Dedifferentiated amniotic fluid mesenchymal stem cell (primary cell): ENCODE measurements around the gene MBD2.
A peak's percentile ranks its signal among the peaks of the same experiment; 100 is the strongest.
"Not testable (repeated sequence)": the region's sequence is repeated elsewhere in the genome, so short reads cannot be mapped to it uniquely, and the experiment has no call there.

Experiments
- DNase-seq: peaks from one replicate; pipeline ENCODE4 v3.0.0-alpha.2; 2016; ENCODE audit errors: extremely low spot score

Gene MBD2

DNA sequence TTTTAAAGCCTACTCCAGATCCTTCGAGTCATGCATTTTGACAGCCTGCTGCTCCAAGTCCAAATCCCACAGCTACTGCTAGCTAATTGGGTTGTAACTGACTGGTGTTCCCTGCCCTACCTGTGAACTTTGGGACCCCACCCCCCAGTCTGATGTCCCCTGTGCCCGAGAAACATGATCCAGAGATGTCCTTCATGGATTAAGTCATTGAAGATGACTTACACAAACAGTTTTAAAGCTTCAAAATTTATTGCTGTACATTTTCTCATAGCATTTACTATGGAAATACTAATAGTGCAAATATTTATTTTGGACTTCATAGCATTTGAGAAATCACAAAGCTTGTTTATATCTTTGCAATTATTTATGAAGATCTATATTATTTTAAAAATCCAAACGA lies 73.1 kb downstream of the MBD2 start:
- no peak for DNase-seq

GRCh38 chr18:54150226-54150625 lies 74.2 kb downstream of the MBD2 start:
- DNase-seq = no peak

DNA sequence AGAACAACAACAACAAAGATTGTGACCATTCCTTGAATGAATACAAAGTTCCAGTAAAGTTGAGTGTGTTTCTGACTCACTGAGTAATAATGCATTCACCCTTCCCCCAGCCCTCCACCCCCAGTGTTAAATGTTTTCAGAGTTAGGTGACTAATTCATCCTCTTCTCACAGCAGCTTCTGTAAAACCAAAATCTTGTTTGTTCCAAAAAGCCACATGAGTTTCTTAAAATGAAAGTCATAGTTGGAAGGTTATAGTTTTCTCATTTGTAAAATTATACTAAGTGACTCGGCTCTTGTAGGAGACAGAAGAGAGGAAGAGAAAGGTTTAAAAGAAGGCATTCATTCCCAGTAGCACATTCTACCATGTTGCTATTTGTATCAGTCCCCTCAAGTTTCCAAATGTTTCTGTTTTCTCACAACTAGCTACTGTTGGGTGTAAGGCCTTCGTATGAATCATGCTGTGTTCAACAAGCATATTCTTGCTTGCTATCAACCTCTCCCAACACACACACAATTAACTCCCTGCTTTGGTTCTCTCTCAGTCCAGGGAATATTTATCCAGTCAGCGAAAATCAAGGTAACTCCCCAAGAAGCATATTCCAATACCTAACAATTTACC lies 75.3 kb downstream of the MBD2 start:
- DNase-seq = peak; percentile 82

GRCh38 chr18:54148678-54149077 lies 75.8 kb downstream of the MBD2 start:
- DNase-seq = no peak

GRCh38 chr18:54148151-54148550 lies 76.3 kb downstream of the MBD2 start:
- DNase-seq = no peak

DNA sequence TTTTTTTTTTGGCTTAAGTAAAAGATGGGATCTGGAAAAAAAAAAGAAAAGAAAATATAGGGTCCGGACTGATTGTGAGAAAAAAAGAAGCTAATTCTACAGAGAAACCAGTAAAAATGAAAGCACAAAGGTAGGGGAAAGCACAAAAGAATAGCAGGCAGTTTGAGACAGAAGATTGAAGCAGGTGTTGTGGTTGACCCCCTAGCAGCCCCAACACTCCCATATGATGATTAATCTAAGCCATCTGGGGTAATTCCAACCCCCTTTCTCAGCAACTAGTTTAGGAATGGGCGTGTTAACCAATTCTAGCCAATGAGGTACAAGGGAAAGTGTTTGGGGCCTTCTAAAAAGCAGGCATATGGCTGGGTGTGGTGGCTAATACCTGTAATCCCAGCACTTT lies 77.0 kb downstream of the MBD2 start:
- no peak for DNase-seq

DNA sequence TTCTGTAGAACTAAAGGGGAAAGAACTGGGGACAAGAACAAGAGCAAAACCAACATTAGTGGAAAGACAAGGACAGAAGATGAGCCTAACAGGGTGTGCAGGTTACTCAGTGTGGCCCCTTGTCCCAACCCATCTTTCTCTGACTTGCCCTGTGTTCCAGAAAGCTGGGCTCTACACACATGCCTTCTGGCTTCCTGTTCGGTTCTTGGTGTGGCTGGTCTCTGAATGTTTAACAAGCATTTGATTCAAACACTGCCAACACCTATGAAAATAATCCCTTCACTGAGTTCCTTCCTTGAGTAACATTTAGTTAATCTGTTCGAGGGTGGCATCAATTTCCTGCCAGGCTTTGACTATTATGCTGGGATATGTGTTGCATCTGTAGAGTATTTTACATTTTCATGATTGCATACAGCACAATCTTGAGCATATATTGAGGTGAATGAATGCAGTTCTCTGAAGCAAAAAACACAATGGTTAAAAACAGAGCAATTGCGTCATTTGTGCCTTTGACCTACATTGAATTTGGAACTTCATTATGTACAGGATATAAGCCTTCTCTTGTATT lies 83.3 kb downstream of the MBD2 start:
- DNase-seq = no peak

DNA sequence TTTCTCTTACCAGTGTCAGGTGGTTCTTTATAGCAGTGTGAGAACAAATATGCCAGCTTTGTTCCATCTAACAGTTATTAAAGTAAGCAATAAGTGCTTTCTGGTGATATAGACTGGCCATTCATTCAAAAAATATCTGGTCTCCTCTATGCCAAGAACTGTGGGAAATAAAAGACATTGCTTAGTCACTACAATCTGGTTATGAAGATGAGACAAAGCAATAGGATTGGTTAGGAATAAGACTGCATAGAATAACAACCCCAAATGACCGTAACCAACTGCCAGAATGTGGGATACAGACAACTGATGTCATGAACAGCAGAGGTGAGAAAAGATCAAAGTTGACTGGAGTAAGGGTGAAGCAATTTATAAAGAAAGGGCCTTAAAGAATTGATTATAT lies 83.8 kb downstream of the MBD2 start:
- DNase-seq = no peak

DNA sequence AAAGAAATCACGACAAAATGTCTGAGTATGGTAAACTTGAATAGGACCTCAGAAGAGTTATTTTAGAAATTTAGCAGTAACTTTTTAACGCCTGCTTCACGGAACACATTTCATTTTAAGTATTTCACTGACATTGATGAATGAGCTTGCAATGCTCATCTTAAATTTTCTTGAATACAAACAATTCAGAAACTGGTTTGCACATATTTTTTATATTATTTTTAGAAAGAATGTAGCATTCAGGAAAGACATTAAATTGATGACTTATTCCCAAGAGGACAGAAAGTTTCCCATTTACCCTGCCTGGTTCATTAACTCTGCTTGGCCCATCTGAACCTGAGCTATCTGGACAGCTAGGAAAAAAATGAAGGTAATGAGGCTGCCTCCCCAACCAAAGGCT lies 89.3 kb downstream of the MBD2 start:
- no peak for DNase-seq

DNA sequence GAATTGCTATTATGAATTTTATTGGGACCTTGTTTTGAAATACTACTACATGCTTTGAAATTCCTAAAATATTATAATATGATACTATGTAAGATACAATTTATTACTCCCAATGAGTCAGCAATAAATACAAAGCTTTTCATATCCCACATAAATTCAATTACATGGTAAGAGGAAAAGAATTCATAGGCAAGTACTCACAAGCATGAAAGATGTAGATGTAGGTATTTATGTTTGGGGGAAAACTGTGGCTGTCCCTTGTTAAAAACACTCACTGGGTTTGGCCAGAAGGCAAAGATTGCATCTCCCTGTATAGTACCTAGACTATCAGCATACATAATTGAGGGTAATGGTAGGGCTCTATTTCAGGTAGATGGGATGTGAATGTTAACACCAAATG lies 90.4 kb downstream of the MBD2 start:
- DNase-seq = no peak

DNA sequence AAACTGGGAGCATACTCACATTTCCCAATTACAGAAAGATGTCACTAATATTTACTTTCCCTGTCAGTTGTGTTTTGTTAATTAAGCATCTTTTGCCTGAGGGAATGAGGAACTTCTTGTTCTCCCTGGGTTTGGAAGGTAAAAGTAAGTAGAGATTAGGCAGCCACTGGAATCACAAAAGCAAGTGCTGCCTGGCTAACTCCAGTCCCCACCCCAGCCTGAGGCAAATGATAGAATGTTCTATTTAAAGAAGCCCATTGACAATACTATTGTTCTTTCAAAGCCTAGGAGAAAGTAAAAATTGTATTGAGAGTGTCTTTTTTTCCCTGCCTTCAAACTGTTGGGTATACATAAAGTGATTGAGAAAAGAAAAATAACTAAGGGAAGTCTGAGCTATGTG lies 93.8 kb downstream of the MBD2 start:
- no peak for DNase-seq

DNA sequence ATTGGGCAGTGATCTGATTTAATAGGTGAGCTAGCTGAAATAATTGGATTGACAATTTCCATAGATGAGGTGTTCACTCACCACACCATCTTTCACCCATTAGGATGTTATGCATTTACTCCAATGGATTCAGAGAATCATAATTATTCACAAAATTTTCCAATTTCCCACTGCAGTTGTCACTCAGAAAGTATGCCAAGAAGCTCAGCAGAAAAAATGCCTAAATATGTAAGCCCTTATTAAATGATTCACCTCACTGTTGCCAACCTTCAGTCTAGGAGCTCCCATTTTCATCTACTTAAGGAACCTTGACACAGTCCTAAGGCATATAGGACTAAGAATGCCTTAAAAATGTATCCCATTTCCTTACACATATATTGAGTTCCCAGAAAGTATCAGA lies 94.3 kb downstream of the MBD2 start:
- DNase-seq = no peak

DNA sequence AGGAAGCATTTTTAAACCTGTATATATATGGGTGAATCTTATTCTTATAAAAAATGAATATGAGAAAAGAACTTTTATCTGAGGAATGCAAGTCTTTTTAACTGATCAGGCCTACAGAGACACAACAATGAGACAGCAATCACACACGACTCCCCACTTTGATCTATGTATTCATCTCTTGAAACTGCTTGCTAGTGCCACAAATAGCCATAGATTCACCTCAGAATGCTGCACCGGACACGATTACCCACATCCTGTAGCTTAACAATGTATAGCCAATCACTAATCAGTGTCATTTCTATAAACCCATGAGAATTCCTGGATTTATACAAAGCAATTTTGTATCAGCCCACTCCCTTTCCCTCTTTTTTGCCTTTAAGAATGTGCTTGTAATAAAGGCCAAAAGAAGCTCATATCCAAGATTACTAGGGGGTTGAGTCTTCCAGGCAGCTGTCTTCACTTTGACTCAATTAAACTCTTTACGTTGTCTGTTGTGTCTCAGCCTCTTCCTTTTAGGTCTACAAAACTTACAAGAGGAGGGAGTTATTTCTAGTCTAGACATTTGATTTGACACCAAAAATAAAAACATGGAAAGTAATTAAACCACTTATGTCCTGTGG lies 94.9 kb downstream of the MBD2 start:
- no peak for DNase-seq

DNA sequence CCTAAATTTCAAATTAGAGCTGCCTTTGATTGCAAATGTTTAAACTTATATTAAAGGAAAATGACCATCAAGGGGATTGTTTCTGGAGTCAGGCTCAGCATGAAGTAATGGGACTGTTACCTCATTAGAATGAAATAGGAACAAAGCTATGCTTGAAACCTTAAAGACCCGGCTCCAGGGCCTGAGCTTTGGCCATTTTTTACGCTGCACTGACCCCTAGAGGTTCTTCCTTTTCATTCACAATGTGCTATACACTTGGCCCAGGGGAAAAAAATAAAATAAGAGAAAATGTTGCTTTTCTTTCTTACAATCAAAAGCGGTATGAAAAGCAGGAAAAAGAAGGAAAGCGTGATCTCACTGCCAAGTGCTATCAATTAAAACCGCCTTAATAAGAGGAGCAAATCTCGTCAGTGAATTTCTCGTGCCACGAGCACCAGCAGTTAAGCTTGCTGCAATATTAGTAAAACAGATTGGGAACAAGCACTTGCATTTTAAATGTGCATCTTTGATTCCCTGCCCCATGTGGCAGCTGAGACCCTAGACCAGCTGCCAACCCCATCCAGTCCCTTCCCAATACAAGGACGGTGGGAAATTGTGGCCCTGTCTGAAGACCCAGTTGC lies 96.6 kb downstream of the MBD2 start:
- DNase-seq = peak; percentile 62

- no peak for DNase-seq
Measured at GRCh38 chr18:54125429-54125828, 99.0 kb downstream of the MBD2 start.

DNA sequence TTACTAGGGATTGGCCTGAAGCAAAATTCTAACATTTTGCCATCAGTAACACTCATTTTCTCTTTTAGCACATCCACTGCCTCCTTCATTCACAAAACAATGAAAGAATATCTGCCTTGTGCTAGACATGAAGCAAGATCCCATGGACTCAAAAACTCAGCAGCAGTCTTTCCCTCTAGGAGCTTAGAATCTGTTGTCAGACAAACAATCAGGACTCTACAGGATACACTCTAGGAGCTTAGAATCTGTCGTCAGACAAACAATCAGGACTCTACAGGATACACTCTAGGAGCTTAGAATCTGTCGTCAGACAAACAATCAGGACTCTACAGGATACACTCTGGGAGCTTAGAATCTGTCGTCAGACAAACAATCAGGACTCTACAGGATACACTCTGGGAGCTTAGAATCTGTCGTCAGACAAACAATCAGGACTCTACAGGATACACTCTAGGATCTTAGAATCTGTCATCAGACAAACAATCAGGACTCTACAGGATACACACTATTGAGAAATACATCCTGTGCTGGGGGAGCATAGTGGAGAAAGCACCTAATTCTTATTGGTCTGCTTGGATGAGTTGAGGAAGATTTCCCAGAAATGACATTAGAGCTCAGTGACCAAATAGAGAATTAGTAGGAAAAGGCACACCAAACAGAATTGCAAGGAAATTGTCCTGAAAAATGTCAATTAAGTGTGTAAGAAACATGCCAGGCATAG lies 100.6 kb downstream of the MBD2 start:
- DNase-seq = not testable (repeated sequence)

GRCh38 chr18:54119524-54120019 lies 104.9 kb downstream of the MBD2 start:
- DNase-seq = peak; percentile 71

DNA sequence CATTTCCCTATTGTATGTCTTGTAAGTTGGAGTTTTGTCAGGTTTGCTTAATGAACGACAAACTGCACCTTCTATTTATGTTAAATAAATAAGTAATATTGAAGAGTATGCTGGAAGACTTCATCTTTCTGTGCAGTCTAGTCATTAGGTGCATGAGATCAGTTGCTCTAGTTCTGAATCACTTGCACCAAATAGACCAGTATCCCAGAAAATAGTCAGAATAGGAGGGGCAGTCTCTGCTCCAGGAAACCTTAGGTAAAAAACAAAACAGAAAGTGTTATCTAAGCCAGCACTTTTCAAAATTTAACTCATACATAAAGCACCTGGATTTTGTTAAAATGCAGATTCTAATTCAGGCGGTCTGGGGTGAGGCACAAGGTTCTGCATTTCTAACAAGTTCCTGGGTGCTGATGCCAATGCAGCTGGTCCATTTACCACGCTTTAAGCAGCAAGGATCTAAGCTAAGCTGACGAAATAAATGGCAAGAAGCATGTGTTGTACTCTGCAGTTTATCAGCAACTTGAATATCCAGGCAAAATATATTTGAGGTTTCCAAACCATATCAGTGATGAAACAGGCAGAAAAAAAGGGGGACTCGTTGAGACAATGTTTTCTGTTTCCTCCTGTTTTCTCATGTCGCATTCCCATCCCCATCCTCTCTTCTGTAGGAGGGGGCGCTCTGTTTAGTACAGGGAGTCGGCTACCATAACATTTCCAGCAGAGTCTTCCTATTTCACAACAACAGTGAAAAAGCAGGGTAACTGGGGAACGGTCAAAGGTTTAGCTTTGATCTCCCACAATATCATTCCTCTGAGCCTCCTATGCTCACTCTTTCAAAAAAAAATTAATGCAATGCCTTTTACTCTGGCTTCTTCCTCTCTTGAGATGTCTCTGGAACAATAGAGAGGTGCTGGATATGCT lies 106.4 kb downstream of the MBD2 start:
- peak; percentile 60 for DNase-seq

- no peak for DNase-seq
Measured at GRCh38 chr18:54116541-54117257, 107.8 kb downstream of the MBD2 start.

DNA sequence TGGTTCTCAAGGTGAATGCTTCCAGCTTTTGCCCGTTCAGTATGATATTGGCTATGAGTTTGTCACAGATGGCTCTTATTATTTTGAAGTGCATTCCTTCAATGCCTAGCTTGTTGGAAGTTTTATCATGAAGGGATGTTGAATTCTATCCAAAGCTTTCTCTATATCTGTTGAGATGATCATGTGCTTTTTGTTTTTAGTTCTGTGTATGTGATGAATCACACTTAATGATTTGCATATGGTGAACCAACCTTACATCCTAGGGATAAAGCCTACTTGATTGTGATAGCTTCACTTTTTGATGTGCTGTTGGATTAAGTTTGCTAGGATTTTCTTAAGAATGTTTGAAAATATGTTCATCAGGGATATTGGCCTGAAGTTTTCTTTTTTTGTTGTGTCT lies 112.1 kb downstream of the MBD2 start:
- peak; percentile 54 for DNase-seq
